HL-60 (cell line): Measurements from ENCODE around the gene MICAL2.

Experiments
- DNase-seq, 2 experiments: peaks; one replicate each; pipeline ENCODE4 v3.0.0-alpha.2; 2010 to 2020; ENCODE audit warnings: low read depth in 1 of 2, low spot score in 1 of 2
- H3K27ac ChIP-seq: fragments of 250-450 bp; sonication (Bioruptor Pico); replicated peaks from 2 replicates; pipeline ENCODE4 v1.5.1; 2020; ENCODE audit warnings: mild to moderate bottlenecking, moderate library complexity
- H3K27me3 ChIP-seq: fragments of 250-450 bp; sonication (Bioruptor Pico); 2 replicates; pipeline ENCODE4 v1.5.1; 2021; ENCODE audit warnings: mild to moderate bottlenecking, moderate library complexity; ENCODE audit not compliant: insufficient read depth, poor library complexity, severe bottlenecking
- H3K4me3 ChIP-seq: replicated peaks from 2 replicates; pipeline ENCODE4 v1.5.1; 2011; ENCODE audit warnings: mild to moderate bottlenecking, control low read depth, low read length; ENCODE audit not compliant: insufficient read depth
- CTCF ChIP-seq: IDR thresholded peaks from one replicate; pipeline ENCODE4 v1.5.1; 2011; ENCODE audit warnings: low read length, control low read depth, inconsistent platforms; ENCODE audit not compliant: insufficient read depth
- GABPA ChIP-seq: IDR thresholded peaks from 2 replicates; pipeline ENCODE4 v1.6.1; 2012; ENCODE audit warnings: low read depth
- POLR2AphosphoS5 ChIP-seq: IDR thresholded peaks from 2 replicates; pipeline ENCODE4 v1.6.1; 2012; ENCODE audit warnings: low read depth
- REST ChIP-seq: IDR thresholded peaks from 2 replicates; pipeline ENCODE4 v1.6.1; 2012; ENCODE audit warnings: low read depth; ENCODE audit not compliant: insufficient replicate concordance
- SPI1 ChIP-seq: IDR thresholded peaks from 2 replicates; pipeline ENCODE4 v1.6.1; 2012; ENCODE audit warnings: low read depth, mild to moderate bottlenecking, borderline replicate concordance

The MICAL2 gene

GRCh38 chr11:12159351-12160099 lies 49.1 kb downstream of the MICAL2 start:
- Histone ChIP-seq H3K4me3 (no peak overlapping the region), H3K27me3 (no peaks in the 10 kb centered on the region), H3K27ac (peak overlapping the region; percentile 57)
- peak; percentile 63 to 82 for DNase-seq
- TF ChIP-seq SPI1 (peak; percentile 19; the same call in 1 of the 2 replicates), POLR2AphosphoS5 (0 out of 2 replicates have a peak, but pooled peaks have one; percentile 10), REST (no peak), GABPA (no peak), CTCF (no peak)

DNA sequence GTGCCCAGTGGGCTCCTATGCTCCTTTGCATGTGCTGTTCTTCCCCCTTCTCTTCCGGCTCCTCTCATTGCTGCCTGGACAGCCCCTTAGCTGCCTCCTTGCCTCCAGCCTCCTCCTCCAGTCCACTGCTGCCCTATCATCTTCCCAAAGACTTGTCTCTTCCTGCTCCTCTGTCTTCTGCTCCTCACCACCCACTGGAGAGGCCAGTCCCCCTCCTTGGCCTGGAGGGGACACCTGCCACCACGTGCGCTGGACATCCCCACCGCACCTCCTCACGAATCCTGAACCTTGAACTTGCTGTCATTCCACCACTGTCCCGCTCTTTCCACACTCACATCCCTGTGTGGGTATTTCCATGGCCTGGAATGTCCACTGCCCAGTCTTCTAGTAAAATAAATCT lies 49.8 kb downstream of the MICAL2 start:
- DNase-seq, result no peak
- Histone ChIP-seq H3K27me3 (no peaks in the 10 kb centered on the region), H3K27ac (peak overlapping the region; percentile 57), H3K4me3 (no peak overlapping the region)
- no peak for TF ChIP-seq CTCF
- no peak for TF ChIP-seq POLR2AphosphoS5

DNA sequence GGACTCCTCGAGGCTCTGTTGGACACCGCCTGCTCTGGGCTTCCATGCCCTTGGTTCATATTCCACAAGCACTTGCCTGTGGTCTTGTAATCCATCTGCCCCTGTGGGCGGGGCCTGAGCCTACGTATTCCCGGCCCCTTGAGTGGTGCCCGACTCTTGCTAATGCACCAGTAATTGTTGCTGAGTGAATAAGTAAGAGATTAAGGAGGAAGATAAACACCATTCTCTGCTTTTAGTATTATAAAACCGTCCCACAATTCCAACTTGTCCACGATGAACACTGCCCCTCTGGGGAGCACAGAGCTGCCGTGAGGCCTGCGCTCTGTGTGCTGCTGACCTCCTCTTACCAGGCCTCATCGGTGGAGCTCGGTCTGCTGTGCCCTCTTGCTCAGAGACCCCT lies 50.3 kb downstream of the MICAL2 start:
- no peak for TF ChIP-seq SPI1
- TF ChIP-seq CTCF, result no peak
- TF ChIP-seq GABPA, result no peak
- no peak for TF ChIP-seq REST
- no peak for TF ChIP-seq POLR2AphosphoS5
- Histone ChIP-seq H3K27me3 (no peaks in the 10 kb centered on the region), H3K4me3 (no peak overlapping the region), H3K27ac (no peak overlapping the region)
- DNase-seq, result no peak

DNA sequence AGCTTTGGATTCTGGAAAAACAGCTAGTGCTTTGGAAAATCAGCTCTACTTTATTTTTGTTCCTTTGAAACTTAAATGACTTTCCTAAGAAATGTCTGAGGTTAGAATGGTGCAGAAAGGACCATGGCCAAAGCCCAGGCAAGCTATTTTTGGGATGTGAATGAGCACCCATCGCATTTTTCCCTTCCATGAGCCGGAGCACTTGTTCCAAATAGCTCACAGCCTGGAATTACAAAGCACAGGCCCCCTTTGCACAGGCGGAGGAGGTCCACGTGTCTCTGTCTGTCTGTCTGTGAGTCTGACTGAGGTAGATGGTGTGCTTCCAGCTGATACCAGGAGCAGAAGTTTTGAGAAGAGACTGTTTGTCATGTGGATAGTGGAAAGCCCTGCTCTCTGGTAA lies 50.7 kb downstream of the MICAL2 start:
- TF ChIP-seq POLR2AphosphoS5 (no peak), GABPA (no peak), SPI1 (no peak), CTCF (no peak), REST (no peak)
- Histone ChIP-seq H3K4me3 (no peak overlapping the region), H3K27ac (no peak overlapping the region), H3K27me3 (no peaks in the 10 kb centered on the region)
- no peak for DNase-seq
